ENCODE results near the gene APOB. TPM values are rescaled to one million over a fixed set of nuclear protein-coding genes. Genes with fewer than 3 reads are reported as not detected.

APOB gene
- total RNA-seq, 3 donors from 2014 or later (not counting 1 experiment from before 2014, with no cell fraction given): not detected

DNA sequence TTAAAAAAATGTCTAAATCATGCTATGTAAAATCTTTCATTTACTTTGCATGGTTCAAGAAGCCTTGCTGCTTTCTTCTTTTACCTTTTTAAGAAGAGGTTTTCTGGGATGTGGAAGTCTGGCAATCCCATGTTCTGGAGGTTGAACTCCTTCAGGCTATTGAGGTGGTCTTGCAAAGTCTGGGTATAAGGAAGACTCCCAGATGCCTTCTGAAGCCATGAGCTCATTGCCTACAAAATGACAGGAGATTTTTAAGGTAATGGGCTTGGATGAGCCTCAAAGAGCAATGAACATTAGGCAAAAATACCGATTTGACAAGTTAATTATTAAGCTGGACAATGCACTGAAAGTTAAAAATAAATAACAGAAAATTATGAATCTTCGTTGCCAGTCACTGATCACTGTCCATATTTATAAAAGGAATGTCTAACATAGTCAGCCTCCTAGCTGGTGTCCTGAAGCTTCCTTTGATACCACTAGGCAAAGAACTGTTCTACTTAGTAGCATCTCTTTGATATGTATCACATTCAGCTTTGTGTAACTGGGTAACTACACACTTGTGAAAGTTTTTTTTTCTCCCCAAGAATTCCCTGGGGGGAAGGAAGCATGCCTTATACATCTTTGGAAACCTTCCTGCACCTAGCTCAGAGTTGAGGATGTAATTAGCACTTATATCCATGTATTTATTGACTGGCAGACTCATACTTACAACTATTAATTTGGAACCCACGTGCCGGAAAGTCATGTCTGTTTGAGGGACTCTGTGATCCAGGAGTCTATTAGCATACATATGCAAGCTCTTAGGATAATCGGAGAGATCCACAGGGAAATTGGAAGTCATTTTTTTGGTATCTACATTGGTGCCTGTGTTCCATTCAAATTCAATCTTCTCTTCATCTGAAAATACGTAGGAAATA is 29.3 kb downstream of the APOB start:
- H3K27me3 ChIP-seq (ENCODE audit: control insufficient read depth, insufficient read depth, low read length): no peaks in the 10 kb centered on the region
- TF ChIP-seq, protein P1, sequence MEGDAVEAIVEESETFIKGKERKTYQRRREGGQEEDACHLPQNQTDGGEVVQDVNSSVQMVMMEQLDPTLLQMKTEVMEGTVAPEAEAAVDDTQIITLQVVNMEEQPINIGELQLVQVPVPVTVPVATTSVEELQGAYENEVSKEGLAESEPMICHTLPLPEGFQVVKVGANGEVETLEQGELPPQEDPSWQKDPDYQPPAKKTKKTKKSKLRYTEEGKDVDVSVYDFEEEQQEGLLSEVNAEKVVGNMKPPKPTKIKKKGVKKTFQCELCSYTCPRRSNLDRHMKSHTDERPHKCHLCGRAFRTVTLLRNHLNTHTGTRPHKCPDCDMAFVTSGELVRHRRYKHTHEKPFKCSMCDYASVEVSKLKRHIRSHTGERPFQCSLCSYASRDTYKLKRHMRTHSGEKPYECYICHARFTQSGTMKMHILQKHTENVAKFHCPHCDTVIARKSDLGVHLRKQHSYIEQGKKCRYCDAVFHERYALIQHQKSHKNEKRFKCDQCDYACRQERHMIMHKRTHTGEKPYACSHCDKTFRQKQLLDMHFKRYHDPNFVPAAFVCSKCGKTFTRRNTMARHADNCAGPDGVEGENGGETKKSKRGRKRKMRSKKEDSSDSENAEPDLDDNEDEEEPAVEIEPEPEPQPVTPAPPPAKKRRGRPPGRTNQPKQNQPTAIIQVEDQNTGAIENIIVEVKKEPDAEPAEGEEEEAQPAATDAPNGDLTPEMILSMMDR (IDR thresholded peaks at IDR 0.05): no peak
- no peaks in the 10 kb centered on the region for H3K4me1 ChIP-seq (ENCODE audit: control insufficient read depth, insufficient read depth, low read length)
- DNase-seq (no peak), ATAC-seq (no peak)
- H3K4me3 Mint-ChIP-seq: no peak overlapping the region
- no peak overlapping the region for H3K4me3 ChIP-seq (ENCODE audit: low read length)
- peaks cover 7 to 13% of the 10 kb centered on the region in 2 donors for H3K27me3 Mint-ChIP-seq (ENCODE audit: low read depth in 2 of 2)
- H3K36me3 ChIP-seq (ENCODE audit: control insufficient read depth, insufficient read depth, low read length): no peaks in the 10 kb centered on the region
- intact Hi-C loops (cut with micrococcal nuclease): no loop called here
- H3K9me3 Mint-ChIP-seq: no peaks in the 10 kb centered on the region
- H3K4me1 Mint-ChIP-seq: no peaks in the 10 kb centered on the region
- no peak overlapping the region for H3K27ac ChIP-seq (ENCODE audit: low read length)
- no peak overlapping the region for H3K27ac Mint-ChIP-seq
- no peaks in the 10 kb centered on the region for H3K36me3 Mint-ChIP-seq
- WGBS (ENCODE audit: insufficient coverage): 84% methylated on average over 5 of the region's 6 CpGs
- no peaks in the 10 kb centered on the region for H3K9me3 ChIP-seq (ENCODE audit: control insufficient read depth, insufficient read depth, low read length)

GRCh38 chr2:21013043-21013816 is 30.6 kb downstream of the APOB start:
- WGBS (ENCODE audit: insufficient coverage): 77% methylated on average over 8 of the region's 8 CpGs
- H3K4me1 ChIP-seq (ENCODE audit: control insufficient read depth, insufficient read depth, low read length): no peaks in the 10 kb centered on the region
- peaks cover 3 to 16% of the 10 kb centered on the region in 2 donors for H3K27me3 Mint-ChIP-seq (ENCODE audit: low read depth in 2 of 2)
- no peaks in the 10 kb centered on the region for H3K9me3 ChIP-seq (ENCODE audit: control insufficient read depth, insufficient read depth, low read length)
- TF ChIP-seq, protein P1 (IDR thresholded peaks at IDR 0.05): no peak
- ATAC-seq (no peak), DNase-seq (no peak)
- H3K4me3 Mint-ChIP-seq: no peak overlapping the region
- no peaks in the 10 kb centered on the region for H3K36me3 Mint-ChIP-seq
- no peaks in the 10 kb centered on the region for H3K9me3 Mint-ChIP-seq
- H3K27ac Mint-ChIP-seq: no peak overlapping the region
- no peaks in the 10 kb centered on the region for H3K27me3 ChIP-seq (ENCODE audit: control insufficient read depth, insufficient read depth, low read length)
- H3K27ac ChIP-seq (ENCODE audit: low read length): no peak overlapping the region
- intact Hi-C loops (cut with micrococcal nuclease): no loop called here
- H3K4me1 Mint-ChIP-seq: no peaks in the 10 kb centered on the region
- H3K36me3 ChIP-seq (ENCODE audit: control insufficient read depth, insufficient read depth, low read length): no peaks in the 10 kb centered on the region
- H3K4me3 ChIP-seq (ENCODE audit: low read length): no peak overlapping the region

GRCh38 chr2:21012557-21012937 is 31.3 kb downstream of the APOB start:
- Histone ChIP-seq H3K36me3 (ENCODE audit: control insufficient read depth, insufficient read depth, low read length) (no peaks in the 10 kb centered on the region), H3K4me1 (ENCODE audit: control insufficient read depth, insufficient read depth, low read length) (no peaks in the 10 kb centered on the region), H3K4me3 (ENCODE audit: low read length) (no peak overlapping the region), H3K9me3 (ENCODE audit: control insufficient read depth, insufficient read depth, low read length) (no peaks in the 10 kb centered on the region), H3K27ac (ENCODE audit: low read length) (no peak overlapping the region), H3K27me3 (ENCODE audit: control insufficient read depth, insufficient read depth, low read length) (no peaks in the 10 kb centered on the region)
- H3K36me3 Mint-ChIP-seq: no peaks in the 10 kb centered on the region
- no peak for ATAC-seq
- WGBS (ENCODE audit: insufficient coverage): 90% methylated on average over 3 of the region's 3 CpGs
- peaks cover 3 to 16% of the 10 kb centered on the region in 2 donors for H3K27me3 Mint-ChIP-seq (ENCODE audit: low read depth in 2 of 2)
- intact Hi-C loops (cut with micrococcal nuclease): no loop called here
- TF ChIP-seq, protein P1 (IDR thresholded peaks at IDR 0.05): no peak
- no peaks in the 10 kb centered on the region for H3K4me1 Mint-ChIP-seq
- H3K27ac Mint-ChIP-seq: no peak overlapping the region
- DNase-seq: no peak
- no peak overlapping the region for H3K4me3 Mint-ChIP-seq
- no peaks in the 10 kb centered on the region for H3K9me3 Mint-ChIP-seq
